Erythroblast (primary cell): Measurements from ENCODE around the gene CUX1.

Experiments used
- GATA1 ChIP-seq: IDR thresholded peaks from 2 replicates; pipeline ENCODE4 v1.6.1; 2011; ENCODE audit warnings: low read depth, mild to moderate bottlenecking, control low read depth, low read length, moderate library complexity
- POLR2A ChIP-seq: IDR thresholded peaks from 2 replicates; pipeline ENCODE4 v1.6.1; 2011; ENCODE audit warnings: mild to moderate bottlenecking, low read length

GRCh38 chr7:101853684-101854083, 36.3 kb downstream of the CUX1 start:
- TF ChIP-seq POLR2A: no peak
- TF ChIP-seq GATA1: no peak
